ENCODE data around the gene HLTF. TPM values are rescaled to one million over a fixed set of nuclear protein-coding genes. Genes with fewer than 3 reads are reported as not detected.
A peak's percentile ranks its signal among the peaks of the same experiment; 100 is the strongest.

The HLTF gene
- total and polyA plus RNA-seq, 2 experiments from 2014 or later: 25.0 to 28.6 TPM

- no peak overlapping the region for H3K9ac ChIP-seq
- H3F3A ChIP-seq (ENCODE audit: insufficient read depth): peaks cover 19% of the 10 kb centered on the region
- no peak overlapping the region for H2AFZ ChIP-seq
- H3K27ac ChIP-seq: no peak overlapping the region
- 79 to 86% methylated on average over 3 of the region's 3 CpGs for WGBS, 2 experiments (ENCODE audit: low coverage in 1 of 2, low lambda C conversion rate in 2 of 2, missing lambda C conversion rate in 2 of 2)
- in situ Hi-C loops (cut with MboI): no loop called here
- TF ChIP-seq EZH2phosphoT487 (IDR thresholded peaks at IDR 0.05; ENCODE audit: insufficient read depth, low read depth): no peak
- no peak for TF ChIP-seq EZH2 (IDR thresholded peaks at IDR 0.05; ENCODE audit: insufficient read depth, poor library complexity, severe bottlenecking)
- H3K9me2 ChIP-seq (ENCODE audit: insufficient read depth): no peaks in the 10 kb centered on the region
- peaks cover 21% of the 10 kb centered on the region for H3K4me1 ChIP-seq (ENCODE audit: insufficient read depth)
- no peaks in the 10 kb centered on the region for H3K27me3 ChIP-seq (replicated peaks; ENCODE audit: insufficient read depth)
- H3K9me3 ChIP-seq (ENCODE audit: low read depth): no peaks in the 10 kb centered on the region
- H3K36me3 ChIP-seq (ENCODE audit: low read depth): peaks cover 17% of the 10 kb centered on the region
- H4K20me1 ChIP-seq (ENCODE audit: insufficient read depth): no peaks in the 10 kb centered on the region; the same call in 1 of the 2 replicates
- 0 out of 2 replicates have a peak, but pooled peaks cover 5% of the 10 kb centered on the region for H3K79me2 ChIP-seq (ENCODE audit: insufficient read depth)
- H3K4me2 ChIP-seq (ENCODE audit: unreplicated experiment): no peak overlapping the region
- H3K4me3 ChIP-seq: no peak overlapping the region
- DNase-seq: no peak
Observed at GRCh38 chr3:148999806-149000205, 86.5 kb downstream of the HLTF start.

- peaks cover 13% of the 10 kb centered on the region; the same call in 1 of the 2 replicates for H3K4me1 ChIP-seq (ENCODE audit: insufficient read depth)
- H3K4me2 ChIP-seq (ENCODE audit: unreplicated experiment): peak overlapping the region; percentile 39
- H3F3A ChIP-seq (ENCODE audit: insufficient read depth): peaks cover 16% of the 10 kb centered on the region
- H3K4me3 ChIP-seq: no peak overlapping the region
- peak overlapping the region; percentile 64 for H2AFZ ChIP-seq
- H3K9me2 ChIP-seq (ENCODE audit: insufficient read depth): no peaks in the 10 kb centered on the region
- peak overlapping the region; percentile 40 for H3K9ac ChIP-seq
- H3K79me2 ChIP-seq (ENCODE audit: insufficient read depth): peaks cover 11% of the 10 kb centered on the region
- H3K27me3 ChIP-seq (replicated peaks; ENCODE audit: insufficient read depth): no peaks in the 10 kb centered on the region
- H3K27ac ChIP-seq: peak overlapping the region; percentile 49
- TF ChIP-seq EZH2 (IDR thresholded peaks at IDR 0.05; ENCODE audit: insufficient read depth, poor library complexity, severe bottlenecking): no peak
- TF ChIP-seq EZH2phosphoT487 (IDR thresholded peaks at IDR 0.05; ENCODE audit: insufficient read depth, low read depth): no peak
- 36 to 38% methylated on average over 7 of the region's 7 CpGs for WGBS, 2 experiments (ENCODE audit: low coverage in 1 of 2, low lambda C conversion rate in 2 of 2, missing lambda C conversion rate in 2 of 2)
- H3K9me3 ChIP-seq (ENCODE audit: low read depth): no peaks in the 10 kb centered on the region
- H4K20me1 ChIP-seq (ENCODE audit: insufficient read depth): no peaks in the 10 kb centered on the region; the same call in 1 of the 2 replicates
- in situ Hi-C loops (cut with MboI): no loop called here
- peak; percentile 52 for DNase-seq
- H3K36me3 ChIP-seq (ENCODE audit: low read depth): peaks cover 18% of the 10 kb centered on the region
Observed at GRCh38 chr3:148998715-148999423, 87.5 kb downstream of the HLTF start.

- no peaks in the 10 kb centered on the region for H3K27me3 ChIP-seq (replicated peaks; ENCODE audit: insufficient read depth)
- peaks cover 13% of the 10 kb centered on the region; the same call in 1 of the 2 replicates for H3K4me1 ChIP-seq (ENCODE audit: insufficient read depth)
- peak overlapping the region; percentile 49 for H3K27ac ChIP-seq
- H3K9ac ChIP-seq: no peak overlapping the region; the same call in 1 of the 2 replicates
- no peaks in the 10 kb centered on the region; the same call in 1 of the 2 replicates for H4K20me1 ChIP-seq (ENCODE audit: insufficient read depth)
- in situ Hi-C loops (cut with MboI): no loop called here
- 0 out of 2 replicates have a peak overlapping the region, but pooled peaks have one; percentile 64 for H2AFZ ChIP-seq
- peaks cover 16% of the 10 kb centered on the region for H3F3A ChIP-seq (ENCODE audit: insufficient read depth)
- H3K4me3 ChIP-seq: no peak overlapping the region
- WGBS, 2 experiments (ENCODE audit: low coverage in 1 of 2, low lambda C conversion rate in 2 of 2, missing lambda C conversion rate in 2 of 2): 86 to 89% methylated on average over 5 of the region's 5 CpGs
- TF ChIP-seq EZH2 (IDR thresholded peaks at IDR 0.05; ENCODE audit: insufficient read depth, poor library complexity, severe bottlenecking): no peak
- TF ChIP-seq EZH2phosphoT487 (IDR thresholded peaks at IDR 0.05; ENCODE audit: insufficient read depth, low read depth): no peak
- H3K4me2 ChIP-seq (ENCODE audit: unreplicated experiment): peak overlapping the region; percentile 39
- no peaks in the 10 kb centered on the region for H3K9me2 ChIP-seq (ENCODE audit: insufficient read depth)
- H3K36me3 ChIP-seq (ENCODE audit: low read depth): peaks cover 18% of the 10 kb centered on the region
- H3K79me2 ChIP-seq (ENCODE audit: insufficient read depth): peaks cover 17% of the 10 kb centered on the region
- H3K9me3 ChIP-seq (ENCODE audit: low read depth): no peaks in the 10 kb centered on the region
- DNase-seq: peak; percentile 34
Observed at GRCh38 chr3:148998297-148998696, 88.0 kb downstream of the HLTF start.

GRCh38 chr3:148997623-148998022 lies 88.7 kb downstream of the HLTF start:
- Histone ChIP-seq H3K27ac (no peak overlapping the region), H3K9ac (no peak overlapping the region), H3K79me2 (ENCODE audit: insufficient read depth) (peaks cover 23% of the 10 kb centered on the region), H3F3A (ENCODE audit: insufficient read depth) (peaks cover 16% of the 10 kb centered on the region), H3K4me3 (no peak overlapping the region), H3K36me3 (ENCODE audit: low read depth) (peaks cover 18% of the 10 kb centered on the region), H4K20me1 (ENCODE audit: insufficient read depth) (no peaks in the 10 kb centered on the region; the same call in 1 of the 2 replicates), H2AFZ (no peak overlapping the region), H3K9me2 (ENCODE audit: insufficient read depth) (no peaks in the 10 kb centered on the region), H3K4me2 (ENCODE audit: unreplicated experiment) (no peak overlapping the region), H3K27me3 (replicated peaks; ENCODE audit: insufficient read depth) (no peaks in the 10 kb centered on the region), H3K9me3 (ENCODE audit: low read depth) (no peaks in the 10 kb centered on the region), H3K4me1 (ENCODE audit: insufficient read depth) (peaks cover 15% of the 10 kb centered on the region; the same call in 1 of the 2 replicates)
- in situ Hi-C loops (cut with MboI): no loop called here
- DNase-seq: no peak
- 100% methylated on average over 1 of the region's 1 CpG for WGBS, 2 experiments (ENCODE audit: low coverage in 1 of 2, low lambda C conversion rate in 2 of 2, missing lambda C conversion rate in 2 of 2)
- TF ChIP-seq EZH2 (IDR thresholded peaks at IDR 0.05; ENCODE audit: insufficient read depth, poor library complexity, severe bottlenecking): no peak
- TF ChIP-seq EZH2phosphoT487 (IDR thresholded peaks at IDR 0.05; ENCODE audit: insufficient read depth, low read depth): no peak
